Karpas-422 (cell line): ENCODE data around the gene MAMLD1. TPM values are rescaled to one million over a fixed set of nuclear protein-coding genes. Genes with fewer than 3 reads are reported as not detected.

Source experiments
- DNase-seq: peaks from one replicate; pipeline ENCODE4 v3.0.0-alpha.2; 2015
- H2AFZ ChIP-seq: fragments of 200-600 bp; sonication (generic); 2 replicates; pipeline ENCODE4 v1.6.1; 2014; ENCODE audit warnings: antibody characterized with exemption, low read length, mixed read lengths
- H3K27ac ChIP-seq: fragments of 200-600 bp; sonication (generic); 2 replicates; pipeline ENCODE4 v1.5.1; 2014; ENCODE audit warnings: mild to moderate bottlenecking, low read length, moderate library complexity
- H3K27me3 ChIP-seq: fragments of 200-600 bp; sonication (generic); 2 replicates; pipeline ENCODE4 v1.6.1; 2014; ENCODE audit warnings: low read length, mixed read lengths
- H3K36me3 ChIP-seq: fragments of 200-600 bp; sonication (generic); 2 replicates; pipeline ENCODE4 v1.6.1; 2014; ENCODE audit warnings: low read length, mixed read lengths; ENCODE audit not compliant: insufficient read depth
- H3K4me1 ChIP-seq: fragments of 200-600 bp; sonication (generic); 2 replicates; pipeline ENCODE4 v1.6.1; 2014; ENCODE audit warnings: mild to moderate bottlenecking, low read length, mixed read lengths
- H3K4me2 ChIP-seq: fragments of 200-600 bp; sonication (generic); 2 replicates; pipeline ENCODE4 v1.6.1; 2014; ENCODE audit warnings: low read length, low read depth, mild to moderate bottlenecking; ENCODE audit not compliant: poor library complexity, severe bottlenecking
- H3K4me3 ChIP-seq: fragments of 200-600 bp; sonication (generic); 2 replicates; pipeline ENCODE4 v1.5.1; 2014; ENCODE audit warnings: mild to moderate bottlenecking, antibody characterized with exemption, low read length, mixed read lengths
- H3K79me2 ChIP-seq: fragments of 200-600 bp; sonication (generic); 2 replicates; pipeline ENCODE4 v1.6.1; 2014; ENCODE audit warnings: mild to moderate bottlenecking, low read length, mixed read lengths
- H3K9ac ChIP-seq: fragments of 200-600 bp; sonication (generic); 2 replicates; pipeline ENCODE4 v1.6.0; 2014; ENCODE audit warnings: low read length
- H3K9me2 ChIP-seq: fragments of 200-600 bp; sonication (generic), shearing (Covaris generic); replicated peaks from 2 replicates; pipeline ENCODE4 v1.6.0; 2014; ENCODE audit warnings: mild to moderate bottlenecking, low read length, moderate library complexity; ENCODE audit not compliant: insufficient read depth
- H3K9me3 ChIP-seq: fragments of 300-700, 200-600 bp; sonication (generic); 2 replicates; pipeline ENCODE4 v1.6.1; 2014; ENCODE audit warnings: low read length, mixed read lengths
- H4K20me1 ChIP-seq: fragments of 200-600 bp; sonication (generic); 2 replicates; pipeline ENCODE4 v1.6.1; 2014; ENCODE audit warnings: mild to moderate bottlenecking, antibody characterized with exemption, low read length, low read depth; ENCODE audit not compliant: insufficient read depth
- total RNA-seq: library from RNA; depleted of rRNA; stranded (reverse); fragments of >200 nt; shearing (Covaris generic); gene quantifications from 2 replicates; pipeline ENCODE4 v1.2.3, GENCODE V29; 2014; ENCODE audit warnings: low replicate concordance; rRNA removed

MAMLD1 gene
- 22.9 and 37.8 TPM in 2 replicates for total RNA-seq

DNA sequence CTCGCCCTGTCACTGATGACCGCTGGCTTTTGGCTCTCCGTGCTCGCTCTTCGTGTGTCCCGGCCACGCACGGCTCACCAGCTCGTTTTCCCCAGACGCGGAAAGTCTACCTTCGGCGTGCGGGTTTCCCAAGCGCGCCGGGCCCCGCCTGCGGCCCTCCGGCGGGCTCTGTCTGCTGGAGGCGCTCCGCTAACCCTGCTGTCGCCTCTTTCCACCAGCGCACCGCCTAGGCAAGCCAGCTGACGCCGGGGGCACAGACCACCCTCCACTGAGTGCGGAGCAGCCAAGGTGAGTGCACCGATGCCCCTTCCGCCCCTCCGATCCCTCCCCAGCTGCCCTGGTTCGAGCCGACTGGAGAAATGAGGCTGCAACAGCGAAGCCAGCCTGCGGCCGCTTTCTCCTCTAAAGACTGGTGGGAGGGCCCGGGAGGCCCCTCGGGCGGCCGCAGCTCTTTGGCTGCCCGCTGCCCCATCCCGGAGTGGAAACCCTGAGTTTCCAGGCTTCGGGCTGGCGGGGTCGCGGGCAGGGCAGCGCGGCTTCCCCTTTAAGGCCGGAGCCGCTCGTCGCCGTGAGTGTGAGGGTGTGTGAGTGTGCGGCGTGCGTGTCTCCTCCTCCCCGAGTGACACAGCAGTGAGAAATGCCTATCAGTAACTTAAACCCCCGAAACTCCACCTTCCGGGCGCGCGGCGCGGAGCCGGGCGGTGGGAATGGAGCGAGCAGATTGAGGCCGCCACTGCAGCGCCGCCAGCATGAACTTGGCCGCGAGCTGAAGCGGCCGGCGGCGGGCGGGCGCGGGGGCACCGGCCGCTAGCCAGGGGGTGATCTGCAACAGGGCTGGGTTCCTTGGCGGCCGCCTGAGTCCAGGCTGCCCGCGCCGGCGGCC lies at the start of gene MAMLD1:
Gene MAMLD1, plus strand, starts transcription at position 719 of the 883 bp plus-strand sequence. CDS start 82,200 bp downstream, outside the sequence.
- Histone ChIP-seq H3K9me2 (no peaks in the 10 kb centered on the region), H2AFZ (no peak within 1 kb of the TSS), H3K9me3 (no peaks in the 10 kb centered on the region; the same call in 1 of the 2 replicates), H3K79me2 (peaks cover 44% of the 10 kb centered on the region), H4K20me1 (0 out of 2 replicates have a peak, but pooled peaks cover 4% of the 10 kb centered on the region), H3K27me3 (no peaks in the 10 kb centered on the region), H3K4me2 (peak within 1 kb of the TSS; percentile 81), H3K36me3 (peaks cover 17% of the 10 kb centered on the region), H3K27ac (peak within 1 kb of the TSS; percentile 94), H3K9ac (peak within 1 kb of the TSS; percentile 96), H3K4me3 (peak within 1 kb of the TSS; percentile 80), H3K4me1 (peaks cover 31% of the 10 kb centered on the region)
- DNase-seq, result peak; percentile 90

- Histone ChIP-seq H3K4me1 (no peaks in the 10 kb centered on the region), H3K27ac (no peak overlapping the region), H4K20me1 (no peaks in the 10 kb centered on the region), H3K36me3 (no peaks in the 10 kb centered on the region), H3K4me2 (no peak overlapping the region), H3K27me3 (peaks cover 2% of the 10 kb centered on the region; the same call in 1 of the 2 replicates), H3K9me2 (no peaks in the 10 kb centered on the region), H3K9me3 (no peaks in the 10 kb centered on the region), H3K79me2 (no peaks in the 10 kb centered on the region), H2AFZ (no peak overlapping the region), H3K4me3 (no peak overlapping the region), H3K9ac (no peak overlapping the region)
- no peak for DNase-seq
These were observed 49.6 kb upstream of the MAMLD1 start for GRCh38 chrX:150313514-150313913.

DNA sequence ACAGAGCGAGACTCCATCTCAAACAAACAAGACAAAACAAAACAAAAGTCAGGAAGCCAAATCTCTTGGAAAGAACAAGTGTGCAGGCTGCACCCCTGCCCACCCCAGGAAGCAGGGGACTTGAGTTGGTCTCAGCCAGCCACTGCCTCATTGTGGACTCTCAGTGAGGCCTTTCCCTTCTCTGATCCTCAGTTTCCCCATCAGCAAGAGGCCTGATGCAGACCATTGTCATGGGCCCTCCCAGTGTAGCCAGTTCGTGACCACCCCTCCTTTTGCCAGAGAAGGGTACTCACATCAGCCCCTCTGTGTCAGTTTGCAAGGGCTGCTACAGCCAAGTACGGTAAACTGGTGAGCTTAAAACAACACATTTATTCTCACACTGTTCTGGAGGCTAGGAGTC lies 48.9 kb upstream of the MAMLD1 start:
- no peaks in the 10 kb centered on the region for H3K9me3 ChIP-seq
- no peaks in the 10 kb centered on the region for H3K4me1 ChIP-seq
- no peak overlapping the region for H2AFZ ChIP-seq
- no peak overlapping the region for H3K9ac ChIP-seq
- H3K4me2 ChIP-seq, result no peak overlapping the region
- no peak overlapping the region for H3K4me3 ChIP-seq
- no peaks in the 10 kb centered on the region for H3K9me2 ChIP-seq
- H3K79me2 ChIP-seq, result no peaks in the 10 kb centered on the region
- no peaks in the 10 kb centered on the region for H3K36me3 ChIP-seq
- H3K27me3 ChIP-seq, result peaks cover 2% of the 10 kb centered on the region; the same call in 1 of the 2 replicates
- no peak for DNase-seq
- H3K27ac ChIP-seq, result no peak overlapping the region
- no peaks in the 10 kb centered on the region for H4K20me1 ChIP-seq

GRCh38 chrX:150316564-150316963 lies 46.6 kb upstream of the MAMLD1 start:
- H3K9me2 ChIP-seq, result no peaks in the 10 kb centered on the region
- H3K4me2 ChIP-seq, result no peak overlapping the region
- no peak overlapping the region for H3K4me3 ChIP-seq
- no peak overlapping the region for H3K9ac ChIP-seq
- no peaks in the 10 kb centered on the region for H3K79me2 ChIP-seq
- peaks cover 2% of the 10 kb centered on the region; the same call in 1 of the 2 replicates for H3K27me3 ChIP-seq
- DNase-seq, result no peak
- no peaks in the 10 kb centered on the region for H3K9me3 ChIP-seq
- no peaks in the 10 kb centered on the region for H3K4me1 ChIP-seq
- no peak overlapping the region for H3K27ac ChIP-seq
- no peak overlapping the region for H2AFZ ChIP-seq
- H3K36me3 ChIP-seq, result no peaks in the 10 kb centered on the region
- H4K20me1 ChIP-seq, result no peaks in the 10 kb centered on the region

GRCh38 chrX:150323020-150323419 lies 40.1 kb upstream of the MAMLD1 start:
- Histone ChIP-seq H3K4me1 (peaks cover 7% of the 10 kb centered on the region), H3K27ac (no peak overlapping the region), H3K9me2 (no peaks in the 10 kb centered on the region), H3K9ac (no peak overlapping the region), H3K79me2 (no peaks in the 10 kb centered on the region), H3K27me3 (no peaks in the 10 kb centered on the region), H3K4me2 (no peak overlapping the region), H3K36me3 (no peaks in the 10 kb centered on the region), H2AFZ (no peak overlapping the region), H3K9me3 (no peaks in the 10 kb centered on the region), H4K20me1 (no peaks in the 10 kb centered on the region), H3K4me3 (no peak overlapping the region)
- DNase-seq, result no peak

- no peak overlapping the region for H3K4me3 ChIP-seq
- no peak overlapping the region for H2AFZ ChIP-seq
These were observed 38.9 kb upstream of the MAMLD1 start for GRCh38 chrX:150324035-150324728.

GRCh38 chrX:150324919-150325318 lies 38.2 kb upstream of the MAMLD1 start:
- DNase-seq, result no peak
- H3K9me3 ChIP-seq, result no peaks in the 10 kb centered on the region
- no peak overlapping the region for H2AFZ ChIP-seq
- H3K9ac ChIP-seq, result no peak overlapping the region
- peaks cover 7% of the 10 kb centered on the region for H3K4me1 ChIP-seq
- H3K27me3 ChIP-seq, result no peaks in the 10 kb centered on the region
- H3K4me2 ChIP-seq, result no peak overlapping the region
- no peaks in the 10 kb centered on the region for H3K36me3 ChIP-seq
- H3K9me2 ChIP-seq, result no peaks in the 10 kb centered on the region
- H4K20me1 ChIP-seq, result no peaks in the 10 kb centered on the region
- no peak overlapping the region for H3K27ac ChIP-seq
- no peak overlapping the region for H3K4me3 ChIP-seq
- H3K79me2 ChIP-seq, result no peaks in the 10 kb centered on the region

More at GRCh38 chrX:150324035-150324728, 38.9 kb upstream of the MAMLD1 start:
- Histone ChIP-seq H3K9ac (no peak overlapping the region), H3K36me3 (no peaks in the 10 kb centered on the region), H3K9me2 (no peaks in the 10 kb centered on the region), H3K27ac (no peak overlapping the region), H3K9me3 (no peaks in the 10 kb centered on the region), H3K79me2 (no peaks in the 10 kb centered on the region), H3K27me3 (no peaks in the 10 kb centered on the region), H4K20me1 (no peaks in the 10 kb centered on the region), H3K4me2 (no peak overlapping the region), H3K4me1 (peaks cover 7% of the 10 kb centered on the region)
- DNase-seq, result no peak
